Fibroblast of pulmonary artery (primary cell): ENCODE results near the gene ADAM11.
A peak's percentile ranks its signal among the peaks of the same experiment; 100 is the strongest.
"Not testable (repeated sequence)": the region's sequence is repeated elsewhere in the genome, so short reads cannot be mapped to it uniquely, and the experiment has no call there.

Experiments used
- DNase-seq: peaks from one replicate; pipeline ENCODE4 v3.0.0-alpha.2; 2010; ENCODE audit warnings: low read depth
- H3K4me3 ChIP-seq: replicated peaks from 2 replicates; pipeline ENCODE4 v1.5.1; 2011; ENCODE audit warnings: low read depth, mild to moderate bottlenecking, control low read depth, low read length, moderate library complexity
- CTCF ChIP-seq: IDR thresholded peaks from 2 replicates; pipeline ENCODE4 v1.5.1; 2011; ENCODE audit warnings: mild to moderate bottlenecking, control low read depth, low read length, inconsistent platforms; ENCODE audit errors: missing control alignments

The ADAM11 gene

DNA sequence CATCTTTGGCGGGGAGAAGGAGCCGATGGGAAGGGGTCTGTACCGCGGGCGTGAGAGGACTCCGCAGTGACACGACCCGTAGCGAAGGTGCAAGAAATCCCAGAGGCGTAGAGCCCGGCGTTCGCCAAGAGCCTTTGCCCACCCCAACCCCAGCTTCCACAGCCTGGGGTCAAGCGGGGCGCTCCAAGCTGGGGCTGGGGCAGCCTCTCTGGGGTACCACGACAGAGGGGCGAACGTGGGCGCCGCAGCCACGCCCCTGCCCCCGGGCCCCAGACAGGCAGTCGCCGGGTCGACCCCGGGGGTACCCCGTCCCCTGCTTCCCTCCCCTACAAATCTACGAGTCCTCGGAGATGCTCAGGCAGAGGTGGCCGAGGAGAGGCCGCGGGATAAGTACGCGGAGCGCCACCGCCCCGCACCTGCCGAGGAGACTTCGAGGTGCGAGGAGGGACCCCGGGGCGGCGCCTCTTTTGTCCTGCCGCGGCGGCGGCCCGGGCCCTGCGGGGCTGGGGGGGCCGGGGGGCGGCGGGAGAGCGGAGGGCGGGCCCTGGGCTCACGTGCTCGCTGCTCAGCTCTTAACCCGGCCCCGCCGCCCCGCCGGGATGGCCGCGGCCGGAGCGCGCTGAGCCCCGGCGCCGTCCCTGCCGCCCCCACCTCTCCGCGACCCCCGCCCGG, at the start of gene ADAM11:
Gene ADAM11 (plus strand): TSS at position 575 of the 672 bp plus-strand sequence. CDS start 212 bp downstream, outside the sequence.
- H3K4me3 ChIP-seq, result peak within 1 kb of the TSS; percentile 40
- no peak for DNase-seq
- no peak for TF ChIP-seq CTCF

DNA sequence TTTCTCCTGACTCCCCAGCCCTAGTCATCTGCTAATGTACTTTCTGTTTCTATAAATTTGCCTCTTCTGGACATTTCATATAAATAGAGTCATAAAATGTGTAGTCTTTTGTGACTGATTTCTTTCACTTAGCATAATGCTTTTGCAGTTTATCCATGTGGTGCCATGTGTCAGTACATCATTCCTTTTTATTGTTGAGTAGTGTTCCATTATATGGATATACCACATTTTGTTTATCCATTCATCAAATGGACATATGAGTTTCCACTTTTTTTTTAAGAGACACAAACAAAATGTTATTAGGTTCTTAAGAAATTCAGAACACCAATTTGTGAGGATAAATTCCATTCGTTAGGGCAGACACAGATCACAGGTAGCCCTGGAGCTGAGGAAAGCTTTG, 39.3 kb upstream of the ADAM11 start:
- H3K4me3 ChIP-seq, result no peak overlapping the region
- DNase-seq, result no peak
- no peak for TF ChIP-seq CTCF

- no peak overlapping the region for H3K4me3 ChIP-seq
- TF ChIP-seq CTCF, result no peak
- no peak for DNase-seq
Measured at GRCh38 chr17:44722254-44722653, 36.5 kb upstream of the ADAM11 start.

DNA sequence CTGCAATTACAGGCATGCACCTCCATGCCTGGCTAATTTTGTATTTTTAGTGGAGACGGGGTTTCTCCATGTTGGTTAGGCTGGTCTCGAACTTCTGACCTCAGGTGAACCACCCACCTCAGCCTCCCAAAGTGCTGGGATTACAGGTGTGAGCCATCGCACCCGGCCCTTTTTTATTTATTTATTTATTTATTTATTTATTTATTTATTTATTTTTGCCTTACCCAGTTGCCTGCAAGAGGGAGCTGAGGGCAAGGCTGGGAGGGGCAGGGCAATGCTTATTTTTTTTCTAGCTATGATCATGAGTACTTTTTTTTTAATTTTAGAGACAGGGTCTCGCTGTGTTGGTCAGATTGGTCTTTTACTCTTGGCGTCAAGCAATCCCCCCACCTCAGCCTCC, 32.7 kb upstream of the ADAM11 start:
- not testable (repeated sequence) for DNase-seq

DNA sequence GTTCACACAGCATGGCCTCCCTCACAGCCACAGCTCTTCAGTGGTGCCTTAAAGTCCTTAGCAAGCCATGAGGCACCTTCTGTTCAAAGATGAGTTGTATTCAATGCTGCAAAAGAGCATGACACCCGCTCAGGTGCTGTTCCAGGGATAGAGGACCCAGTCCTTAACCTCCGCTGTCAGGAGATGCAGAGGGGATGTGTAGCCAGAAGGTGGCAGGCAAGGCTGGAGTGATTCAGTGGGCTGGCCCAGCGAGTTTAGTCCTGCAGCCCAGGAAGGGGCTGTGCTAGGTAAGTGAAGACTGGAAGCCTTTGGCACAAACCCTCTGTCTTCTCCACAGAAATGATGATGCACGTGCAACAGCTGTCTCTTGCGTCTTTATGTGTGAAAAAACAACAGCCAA, 25.0 kb upstream of the ADAM11 start:
- peak; percentile 17 for DNase-seq
- H3K4me3 ChIP-seq, result no peak overlapping the region

More for the DNA sequence above, 32.7 kb upstream of the ADAM11 start:
- not testable (repeated sequence) for H3K4me3 ChIP-seq

GRCh38 chr17:44734272-44734671, 24.5 kb upstream of the ADAM11 start:
- H3K4me3 ChIP-seq, result no peak overlapping the region
- TF ChIP-seq CTCF, result no peak
- DNase-seq, result no peak

More for the DNA sequence above, 25.0 kb upstream of the ADAM11 start:
- TF ChIP-seq CTCF, result peak; percentile 41

GRCh38 chr17:44736551-44737240, 22.1 kb upstream of the ADAM11 start:
- no peak for TF ChIP-seq CTCF
- DNase-seq, result no peak
- H3K4me3 ChIP-seq, result no peak overlapping the region
